ENCODE results near the gene CAMKMT.

Gene CAMKMT

DNA sequence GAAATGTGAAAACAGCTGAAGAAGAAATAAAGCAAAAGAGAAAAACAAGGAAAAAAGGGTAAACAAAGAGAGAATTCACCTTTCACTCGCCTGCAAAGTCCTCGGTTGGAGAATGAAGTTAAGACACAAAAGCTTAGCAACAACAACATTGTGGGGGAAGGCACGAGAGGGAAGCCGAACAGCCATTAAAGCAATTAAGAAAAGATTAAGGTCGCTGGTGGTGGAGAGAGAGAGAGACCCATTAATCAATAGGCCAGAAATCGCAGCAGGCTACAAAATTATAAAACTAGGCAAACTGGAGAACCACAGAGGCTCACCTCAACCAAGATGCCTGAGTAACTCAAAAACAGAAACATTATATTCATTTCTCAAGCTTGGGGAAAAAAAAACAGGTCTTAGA lies 459.8 kb downstream of the CAMKMT start:
- Histone ChIP-seq H3K27me3 (replicated peaks in 2 of 5; ENCODE audit: control insufficient read depth in 4 of 5, insufficient read depth in 5 of 5, low read length in 4 of 5) (peaks cover 0 to 41% (median 7%) of the 10 kb centered on the region in 5 experiments), H3K4me1 (ENCODE audit: control extremely low read depth in 1 of 4, control insufficient read depth in 4 of 4, insufficient read depth in 4 of 4, low read length in 3 of 4) (no peaks in the 10 kb centered on the region), H3K27ac (ENCODE audit: insufficient read depth in 1 of 2, low read depth in 1 of 2, low read length in 2 of 2, poor library complexity in 1 of 2, severe bottlenecking in 2 of 2) (no peak overlapping the region), H3K36me3 (ENCODE audit: control insufficient read depth in 4 of 4, insufficient read depth in 4 of 4, low read length in 3 of 4) (no peaks in the 10 kb centered on the region), H3K4me3 (ENCODE audit: control insufficient read depth in 1 of 7, extremely low read depth in 1 of 7, insufficient read depth in 4 of 7, low read depth in 2 of 7, low read length in 6 of 7) (no peak overlapping the region), H3K9me3 (ENCODE audit: control extremely low read depth in 1 of 5, control insufficient read depth in 4 of 5, insufficient read depth in 2 of 5, low read depth in 1 of 5, low read length in 4 of 5) (no peaks in the 10 kb centered on the region)
- CTCF ChIA-PET: no interaction called here
- no peak for DNase-seq
- no CpG with 5 or more reads among the region's 6 CpGs for WGBS (ENCODE audit: insufficient coverage)
- POLR2A ChIA-PET: no interaction called here

DNA sequence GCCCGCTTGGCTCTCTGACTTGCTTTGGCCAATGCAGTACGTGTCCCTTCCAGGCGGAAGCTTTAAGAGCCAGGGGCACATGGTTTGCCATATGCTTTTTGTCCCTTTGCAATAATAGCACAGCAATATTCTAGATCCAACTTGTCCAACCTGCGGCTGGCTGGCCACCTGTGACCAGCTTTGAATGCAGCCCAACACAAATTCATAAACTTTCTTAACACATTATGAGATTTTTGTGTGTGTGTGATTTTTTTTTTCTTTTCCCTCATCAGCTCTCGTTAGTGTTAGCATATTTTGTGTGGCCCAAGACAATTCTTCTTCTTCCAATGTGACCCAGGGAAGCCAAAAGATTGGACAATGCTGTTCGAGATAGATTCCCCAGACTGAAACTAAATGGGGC lies 460.4 kb downstream of the CAMKMT start:
- Histone ChIP-seq H3K27ac (ENCODE audit: insufficient read depth in 1 of 2, low read depth in 1 of 2, low read length in 2 of 2, poor library complexity in 1 of 2, severe bottlenecking in 2 of 2) (no peak overlapping the region), H3K4me3 (ENCODE audit: control insufficient read depth in 1 of 7, extremely low read depth in 1 of 7, insufficient read depth in 4 of 7, low read depth in 2 of 7, low read length in 6 of 7) (no peak overlapping the region), H3K27me3 (replicated peaks in 2 of 5; ENCODE audit: control insufficient read depth in 4 of 5, insufficient read depth in 5 of 5, low read length in 4 of 5) (peaks cover 0 to 39% (median 7%) of the 10 kb centered on the region in 5 experiments), H3K9me3 (ENCODE audit: control extremely low read depth in 1 of 5, control insufficient read depth in 4 of 5, insufficient read depth in 2 of 5, low read depth in 1 of 5, low read length in 4 of 5) (no peaks in the 10 kb centered on the region), H3K4me1 (ENCODE audit: control extremely low read depth in 1 of 4, control insufficient read depth in 4 of 4, insufficient read depth in 4 of 4, low read length in 3 of 4) (no peaks in the 10 kb centered on the region), H3K36me3 (ENCODE audit: control insufficient read depth in 4 of 4, insufficient read depth in 4 of 4, low read length in 3 of 4) (no peaks in the 10 kb centered on the region)
- POLR2A ChIA-PET: no interaction called here
- WGBS (ENCODE audit: insufficient coverage): 98% methylated on average over 4 of the region's 6 CpGs
- no peak for DNase-seq
- CTCF ChIA-PET: no interaction called here
